ENCODE data around the gene CNRIP1.

DNA sequence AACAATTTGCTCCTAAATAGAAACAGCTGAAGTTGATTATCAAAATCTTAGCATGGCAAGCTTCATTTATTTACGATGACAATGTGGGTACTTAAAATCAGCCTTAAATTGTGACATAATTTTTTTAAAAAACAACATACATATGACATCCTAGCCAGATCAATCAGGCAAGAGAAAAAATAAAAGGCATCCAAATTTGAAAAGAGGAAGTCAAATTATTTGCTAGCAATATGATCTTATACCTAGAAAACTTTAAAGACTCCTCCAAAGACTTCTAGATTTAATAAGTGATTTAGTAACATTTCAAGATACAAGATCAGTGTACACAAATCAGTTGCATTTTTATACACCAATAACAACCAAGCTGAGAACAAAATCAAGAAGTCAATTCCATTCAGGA lies 53.1 kb downstream of the CNRIP1 start:
- TF ChIP-seq, protein P1, sequence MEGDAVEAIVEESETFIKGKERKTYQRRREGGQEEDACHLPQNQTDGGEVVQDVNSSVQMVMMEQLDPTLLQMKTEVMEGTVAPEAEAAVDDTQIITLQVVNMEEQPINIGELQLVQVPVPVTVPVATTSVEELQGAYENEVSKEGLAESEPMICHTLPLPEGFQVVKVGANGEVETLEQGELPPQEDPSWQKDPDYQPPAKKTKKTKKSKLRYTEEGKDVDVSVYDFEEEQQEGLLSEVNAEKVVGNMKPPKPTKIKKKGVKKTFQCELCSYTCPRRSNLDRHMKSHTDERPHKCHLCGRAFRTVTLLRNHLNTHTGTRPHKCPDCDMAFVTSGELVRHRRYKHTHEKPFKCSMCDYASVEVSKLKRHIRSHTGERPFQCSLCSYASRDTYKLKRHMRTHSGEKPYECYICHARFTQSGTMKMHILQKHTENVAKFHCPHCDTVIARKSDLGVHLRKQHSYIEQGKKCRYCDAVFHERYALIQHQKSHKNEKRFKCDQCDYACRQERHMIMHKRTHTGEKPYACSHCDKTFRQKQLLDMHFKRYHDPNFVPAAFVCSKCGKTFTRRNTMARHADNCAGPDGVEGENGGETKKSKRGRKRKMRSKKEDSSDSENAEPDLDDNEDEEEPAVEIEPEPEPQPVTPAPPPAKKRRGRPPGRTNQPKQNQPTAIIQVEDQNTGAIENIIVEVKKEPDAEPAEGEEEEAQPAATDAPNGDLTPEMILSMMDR (conservative IDR thresholded peaks at IDR 0.05; ENCODE audit: low read length), result no peak
- TF ChIP-seq EZH2phosphoT487 (IDR thresholded peaks at IDR 0.05; ENCODE audit: borderline replicate concordance, low read depth, low read length), result no peak

Data from OCI-LY7 (cell line).